H1 (cell line): ENCODE results near the gene SLIT3. TPM values are rescaled to one million over a fixed set of nuclear protein-coding genes. Genes with fewer than 3 reads are reported as not detected.

ENCODE experiments used
- CTCF ChIA-PET: fragments of 300-600 bp; sonication (Branson Sonifier 250); formaldehyde crosslinking; loops from one replicate; lab custom pipeline; 2021; ENCODE audit not compliant: partially characterized antibody; lab: Charles Lee
- POLR2A ChIA-PET: fragments of 300-600 bp; sonication (Branson Sonifier 250); formaldehyde crosslinking; loops from one replicate; lab custom pipeline; 2021; ENCODE audit warnings: inconsistent platforms; ENCODE audit not compliant: partially characterized antibody; lab: Charles Lee
- DNase-seq, 2 experiments: peaks; one replicate each; pipeline versions ENCODE4 v3.0.0 to v3.0.0-alpha.2; 2010 to 2022; ENCODE audit warnings: low spot score in 2 of 2, low read depth in 1 of 2, mixed read lengths in 1 of 2
- FAIRE-seq: peaks from 2 replicates; lab custom pipeline; 2011; peaks lifted over from hg19 to GRCh38; lab: Jason Lieb, UNC
- H2AFZ ChIP-seq: 2 replicates; pipeline ENCODE4 v1.8.1; 2012; ENCODE audit warnings: low read length, inconsistent platforms
- H2AK5ac ChIP-seq: 2 replicates; pipeline ENCODE4 v1.6.1; 2013; ENCODE audit warnings: low read depth, low read length
- H2BK120ac ChIP-seq: replicated peaks from 2 replicates; pipeline ENCODE3; 2013; ENCODE audit warnings: low read depth, low read length, inconsistent platforms
- H2BK12ac ChIP-seq: 2 replicates; pipeline ENCODE4 v1.6.1; 2013; ENCODE audit warnings: low read depth, low read length
- H2BK15ac ChIP-seq: 2 replicates; pipeline ENCODE4 v1.6.1; 2013; ENCODE audit warnings: low read length
- H2BK20ac ChIP-seq: 2 replicates; pipeline ENCODE4 v1.6.1; 2013; ENCODE audit warnings: low read length
- H2BK5ac ChIP-seq: 2 replicates; pipeline ENCODE4 v1.6.1; 2013; ENCODE audit warnings: low read depth, low read length
- H3K14ac ChIP-seq: 2 replicates; pipeline ENCODE4 v1.6.1; 2013; ENCODE audit warnings: inconsistent platforms; ENCODE audit not compliant: insufficient read length
- H3K18ac ChIP-seq: 2 replicates; pipeline ENCODE4 v1.6.1; 2013; ENCODE audit warnings: low read length; ENCODE audit errors: extremely low read depth
- H3K23ac ChIP-seq: 2 replicates; pipeline ENCODE4 v1.6.1; 2013; ENCODE audit warnings: inconsistent platforms; ENCODE audit not compliant: insufficient read length
- H3K23me2 ChIP-seq: 2 replicates; pipeline ENCODE4 v1.6.1; 2013; ENCODE audit warnings: low read depth, low read length
- H3K27ac ChIP-seq: 2 replicates; pipeline ENCODE4 v1.6.1; 2011; ENCODE audit warnings: low read depth, low read length, inconsistent platforms
- H3K27me3 ChIP-seq, 4 experiments: replicated peaks in 1 of 4; 1 replicate in 1 of 4; 2 replicates in 3 of 4; pipeline versions ENCODE4 v1.6.1 to v1.8.1; 2011 to 2013; ENCODE audit warnings: low read length in 3 of 4, mild to moderate bottlenecking in 3 of 4, inconsistent platforms in 2 of 4, mixed read lengths in 2 of 4, moderate library complexity in 1 of 4; ENCODE audit not compliant: control insufficient read depth in 3 of 4, insufficient read depth in 3 of 4; ENCODE audit errors: extremely low read depth in 1 of 4
- H3K36me3 ChIP-seq, 4 experiments: 2 replicates each; pipeline versions ENCODE4 v1.6.1 to v1.8.1; 2011 to 2013; ENCODE audit warnings: mild to moderate bottlenecking in 4 of 4, low read length in 3 of 4, moderate library complexity in 2 of 4, control low read depth in 1 of 4, inconsistent platforms in 1 of 4; ENCODE audit not compliant: insufficient read depth in 4 of 4, control insufficient read depth in 2 of 4
- H3K4ac ChIP-seq: replicated peaks from 2 replicates; pipeline ENCODE3; 2013; ENCODE audit warnings: low read length, low read depth, mixed read lengths, inconsistent platforms; ENCODE audit not compliant: insufficient read length
- H3K4me1 ChIP-seq, 4 experiments: replicated peaks in 1 of 4; 1 replicate in 1 of 4; 2 replicates in 3 of 4; pipeline versions ENCODE4 v1.6.1 to v1.8.1; 2011 to 2013; ENCODE audit warnings: low read length in 3 of 4, inconsistent platforms in 2 of 4, mixed read lengths in 1 of 4; ENCODE audit not compliant: insufficient read depth in 4 of 4, control insufficient read depth in 3 of 4
- H3K4me2 ChIP-seq, 2 experiments: 2 replicates each; pipeline versions ENCODE4 v1.6.1 to v1.8.1; 2011 to 2013; ENCODE audit warnings: low read depth in 2 of 2, low read length in 2 of 2, control low read depth in 1 of 2, inconsistent platforms in 1 of 2, mild to moderate bottlenecking in 1 of 2; ENCODE audit not compliant: insufficient read depth in 1 of 2
- H3K4me3 ChIP-seq, 4 experiments: fragments of 200-600, 300-600 bp in 1 of 4; sonication (generic), shearing (Covaris generic), sonication (Bioruptor Twin) in 1 of 4; 2 replicates each; pipeline versions ENCODE4 v1.5.1 to v1.8.1; 2011 to 2016; ENCODE audit warnings: low read length in 4 of 4, low read depth in 3 of 4, control low read depth in 2 of 4, inconsistent platforms in 2 of 4, mild to moderate bottlenecking in 2 of 4, mixed read lengths in 1 of 4, moderate library complexity in 1 of 4; ENCODE audit not compliant: insufficient read depth in 2 of 4; ENCODE audit errors: extremely low read depth in 1 of 4
- H3K56ac ChIP-seq: replicated peaks from 2 replicates; pipeline ENCODE3; 2013; ENCODE audit warnings: low read depth, mild to moderate bottlenecking, mixed read lengths, low read length, inconsistent platforms; ENCODE audit not compliant: insufficient read length
- H3K79me1 ChIP-seq: 2 replicates; pipeline ENCODE4 v1.6.1; 2013; ENCODE audit warnings: low read depth, low read length, control low read depth
- H3K79me2 ChIP-seq, 2 experiments: 2 replicates each; pipeline versions ENCODE4 v1.6.1 to v1.8.1; 2012 to 2013; ENCODE audit warnings: low read length in 2 of 2, mild to moderate bottlenecking in 2 of 2, inconsistent platforms in 1 of 2; ENCODE audit not compliant: insufficient read depth in 2 of 2, control insufficient read depth in 1 of 2
- H3K9ac ChIP-seq, 4 experiments: replicated peaks in 1 of 4; 1 replicate in 1 of 4; 2 replicates in 3 of 4; pipeline versions ENCODE4 v1.6.1 to v1.8.1; 2011 to 2013; ENCODE audit warnings: low read depth in 3 of 4, low read length in 3 of 4, control low read depth in 2 of 4, mild to moderate bottlenecking in 2 of 4, moderate library complexity in 2 of 4, inconsistent platforms in 1 of 4; ENCODE audit errors: extremely low read depth in 1 of 4
- H3K9me3 ChIP-seq, 2 experiments: 2 replicates each; pipeline versions ENCODE4 v1.6.1 to v1.8.1; 2012 to 2013; ENCODE audit warnings: mild to moderate bottlenecking in 2 of 2, moderate library complexity in 2 of 2, control low read depth in 1 of 2, inconsistent platforms in 1 of 2, low read depth in 1 of 2, low read length in 1 of 2, mixed read lengths in 1 of 2; ENCODE audit not compliant: insufficient read depth in 2 of 2
- H4K20me1 ChIP-seq, 2 experiments: replicated peaks in 1 of 2; 2 replicates each; pipeline versions ENCODE3 to v1.8.1; 2011 to 2013; ENCODE audit warnings: inconsistent platforms in 2 of 2, low read length in 2 of 2, mild to moderate bottlenecking in 1 of 2; ENCODE audit not compliant: insufficient read depth in 2 of 2, control insufficient read depth in 1 of 2
- H4K5ac ChIP-seq: 2 replicates; pipeline ENCODE4 v1.6.1; 2013; ENCODE audit warnings: low read length, low read depth, mixed read lengths, inconsistent platforms; ENCODE audit not compliant: insufficient read length
- H4K8ac ChIP-seq: 2 replicates; pipeline ENCODE4 v1.8.0; 2013; ENCODE audit warnings: mild to moderate bottlenecking, moderate library complexity, low read length, inconsistent platforms; ENCODE audit not compliant: insufficient read depth; ENCODE audit errors: extremely low read depth
- H4K91ac ChIP-seq: replicated peaks from 2 replicates; pipeline ENCODE3; 2013; ENCODE audit warnings: low read length, mixed read lengths, inconsistent platforms; ENCODE audit not compliant: insufficient read length
- ASH2L ChIP-seq: fragments of 200-600, 300-600 bp; sonication (generic); IDR thresholded peaks from one replicate; pipeline ENCODE4 v1.7.1; 2017; ENCODE audit warnings: low read length
- BCL11A ChIP-seq, 2 experiments: IDR thresholded peaks; one replicate each; pipeline ENCODE4 v1.6.1; 2011; ENCODE audit warnings: low read depth in 2 of 2, low read length in 2 of 2, mild to moderate bottlenecking in 2 of 2
- CTBP2 ChIP-seq: IDR thresholded peaks from 2 replicates; pipeline ENCODE4 v1.7.0; 2011; ENCODE audit warnings: borderline replicate concordance, mild to moderate bottlenecking, moderate library complexity, mixed read lengths, low read length; ENCODE audit not compliant: insufficient read depth, insufficient read length
- EZH2 ChIP-seq: fragments of 200-600 bp; sonication (generic); IDR thresholded peaks from 2 replicates; pipeline ENCODE4 v1.7.1; 2012; ENCODE audit warnings: low read depth, mild to moderate bottlenecking, moderate library complexity, low read length, inconsistent platforms; ENCODE audit not compliant: severe bottlenecking
- MAFK ChIP-seq: IDR thresholded peaks from 2 replicates; pipeline ENCODE4 v1.6.1; 2012; ENCODE audit warnings: low read depth, mild to moderate bottlenecking, improper control_type of control experiment, low read length
- RAD21 ChIP-seq, 2 experiments: IDR thresholded peaks in 1 of 2; conservative IDR thresholded peaks in 1 of 2; 2 replicates each; pipeline ENCODE4 v1.6.1; 2011; ENCODE audit warnings: low read depth in 2 of 2, low read length in 2 of 2, improper control_type of control experiment in 1 of 2, inconsistent platforms in 1 of 2, mild to moderate bottlenecking in 1 of 2, moderate library complexity in 1 of 2
- RBBP5 ChIP-seq: IDR thresholded peaks from 2 replicates; pipeline ENCODE4 v1.7.1; 2012; ENCODE audit warnings: low read depth, mild to moderate bottlenecking, inconsistent platforms, low read length, moderate library complexity, borderline replicate concordance
- SIX5 ChIP-seq: IDR thresholded peaks from 2 replicates; pipeline ENCODE4 v1.6.1; 2011; ENCODE audit warnings: mild to moderate bottlenecking, low read depth, low read length
- TBP ChIP-seq: IDR thresholded peaks from 2 replicates; pipeline ENCODE4 v1.6.1; 2011; ENCODE audit warnings: low read depth, low read length, improper control_type of control experiment
- WGBS, 2 experiments: shearing (Covaris generic) in 1 of 2; methylation state at CpG; one replicate each; pipeline versions ENCODE4 v1.1.6 to v1.1.7; 2013 to 2015; ENCODE audit warnings: low lambda C conversion rate in 2 of 2, mixed read lengths in 2 of 2, inconsistent platforms in 1 of 2, low coverage in 1 of 2, missing lambda C conversion rate in 1 of 2; ENCODE audit not compliant: insufficient replicate concordance in 2 of 2, insufficient coverage in 1 of 2, insufficient read length in 1 of 2; ENCODE audit errors: extremely low coverage in 1 of 2, missing lambda C conversion rate in 1 of 2; 5-methylcytosine and 5-hydroxymethylcytosine counted together
- long read RNA-seq, 2 experiments: library from RNA in 1 of 2; library from capped mRNA in 1 of 2; stranded (forward); transcript quantifications; one replicate each; pipeline ENCODE4 v2.0.0, GENCODE V29; 2021; ENCODE audit warnings: inconsistent platforms in 1 of 2
- polyA minus RNA-seq, 3 experiments: library from RNA; depleted of rRNA, polyadenylated mRNA; stranded (reverse); fragments of >200 nt; gene quantifications; 1 replicate in 2 of 3; 2 replicates in 1 of 3; pipeline ENCODE4 v1.2.3, GENCODE V29; 2011
- polyA plus RNA-seq, 7 experiments: library from polyadenylated mRNA; depleted of rRNA in 3 of 7; stranded (reverse) in 5 of 7; unstranded in 2 of 7; fragments of >200 nt in 5 of 7; fragments of 200-250 nt in 2 of 7; gene quantifications; 1 replicate in 5 of 7; 2 replicates in 1 of 7; 4 replicates in 1 of 7; pipeline versions ENCODE4 v1.2.1 to v1.2.3, GENCODE V29; 2011 to 2013; ENCODE audit warnings: missing spikeins in 2 of 7, mixed read lengths in 2 of 7
- total RNA-seq: library from RNA; stranded (reverse); fragmentation: NEBNext Ultra II Directional; extraction: Animal tissue kit (Norgen Biotek cat#: 25700); gene quantifications from 2 replicates; pipeline ENCODE4 v1.2.1, GENCODE V29; 2021

Gene SLIT3
- 0.86 and 1.1 TPM in 2 replicates for total RNA-seq
- polyA plus RNA-seq (2011; rRNA removed): 1.2 and 2.0 TPM in 2 replicates
- polyA plus RNA-seq (2011; cell fraction: cytosol; rRNA removed): 0.84 TPM
- polyA plus RNA-seq (2011; cell fraction: nucleus; rRNA removed): 1.8 TPM
- 0.98 to 1.5 TPM (median 1.2 TPM) in 4 replicates for polyA plus RNA-seq (2012, experiment 1 of 2)
- 0.45 TPM for polyA plus RNA-seq (2012, experiment 2 of 2)
- polyA plus RNA-seq (2013, experiment 1 of 2): 1.0 TPM
- 0.83 TPM for polyA plus RNA-seq (2013, experiment 2 of 2)
- polyA minus RNA-seq (2011; rRNA and poly(A)+ RNA removed): 1.9 and 2.0 TPM in 2 replicates
- polyA minus RNA-seq (2011; cell fraction: cytosol; rRNA and poly(A)+ RNA removed): 1.0 TPM
- 3.8 TPM for polyA minus RNA-seq (2011; cell fraction: nucleus; rRNA and poly(A)+ RNA removed)
- long read RNA-seq, experiment 1: 0 reads
- long read RNA-seq, experiment 2: 0 reads

DNA sequence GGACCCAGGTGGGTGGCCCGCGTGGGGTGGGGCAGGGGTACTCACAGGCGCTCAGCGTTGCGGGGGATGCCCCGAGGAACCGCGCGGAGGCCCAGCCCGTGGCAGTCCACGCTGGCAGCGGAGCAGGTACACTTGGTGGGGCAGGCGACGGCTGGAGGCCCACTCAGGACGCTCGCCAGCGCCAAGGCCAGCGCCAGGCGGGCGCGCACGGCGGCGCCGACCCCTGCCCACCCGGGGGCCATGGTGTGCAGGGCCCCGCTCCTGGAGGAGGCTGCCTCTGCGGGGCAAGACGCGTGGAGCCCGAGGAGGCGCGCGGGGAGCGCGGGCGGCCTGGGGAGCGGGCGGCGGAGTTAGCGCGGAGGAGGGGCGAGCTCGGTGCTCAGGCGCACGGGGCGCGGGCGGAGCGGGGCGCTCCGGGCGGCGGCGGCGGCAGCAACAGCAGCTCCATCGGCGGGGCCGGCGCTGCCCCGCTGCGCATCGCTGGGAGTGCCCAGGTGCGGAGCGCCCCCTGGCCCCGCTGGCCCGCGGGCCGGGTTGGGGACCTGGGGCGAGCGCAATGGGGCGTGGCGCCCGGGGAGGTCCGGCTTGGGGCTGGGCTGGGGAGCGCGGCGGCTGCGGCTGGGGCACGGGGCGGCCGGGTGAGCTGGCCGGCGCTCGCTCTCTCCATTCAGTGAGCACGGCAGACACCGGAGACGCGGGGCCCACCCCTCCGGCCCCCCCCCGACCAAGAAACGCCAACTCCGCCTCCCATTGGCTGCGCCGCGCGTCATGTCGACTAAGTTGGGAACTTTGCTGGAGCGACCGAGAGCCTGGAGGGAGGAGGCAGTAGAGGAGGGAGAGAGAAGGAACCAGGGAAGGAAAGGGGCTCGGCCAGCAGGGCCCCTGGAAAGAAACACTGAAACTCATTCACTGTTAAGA, at the start of gene SLIT3:
Gene SLIT3, minus strand, starts transcription at position 672 of the 918 bp plus-strand sequence. Its CDS starts 430 bp downstream, at position 242.
- no peaks in the 10 kb centered on the region for H3K79me2 ChIP-seq
- H2AK5ac ChIP-seq: no peak within 1 kb of the TSS
- H4K91ac ChIP-seq: no peak within 1 kb of the TSS
- H4K20me1 ChIP-seq: no peaks in the 10 kb centered on the region
- no peak within 1 kb of the TSS for H2BK5ac ChIP-seq
- no peaks in the 10 kb centered on the region for H3K36me3 ChIP-seq
- no peak within 1 kb of the TSS for H3K4ac ChIP-seq
- no peaks in the 10 kb centered on the region for H3K9me3 ChIP-seq
- no peak within 1 kb of the TSS for H3K14ac ChIP-seq
- H3K23ac ChIP-seq: no peak within 1 kb of the TSS
- H2AFZ ChIP-seq: no peak within 1 kb of the TSS
- H2BK15ac ChIP-seq: no peak within 1 kb of the TSS
- peaks cover 5 to 12% (median 7%) of the 10 kb centered on the region in 4 experiments; a peak in 6 of 7 replicates for H3K4me1 ChIP-seq
- H4K8ac ChIP-seq: peak within 1 kb of the TSS; percentile 37
- H2BK12ac ChIP-seq: no peak within 1 kb of the TSS
- H2BK20ac ChIP-seq: no peak within 1 kb of the TSS
- no peaks in the 10 kb centered on the region for H3K79me1 ChIP-seq
- H3K27me3 ChIP-seq: peaks cover 7 to 41% (median 32%) of the 10 kb centered on the region in 4 experiments
- ChIA-PET POLR2A (no interaction called here), CTCF (interaction anchor here (0.9 to 5.2 kb wide), 19 partner anchors 8 to 352 kb away, joined by 3 to 33 read pairs (median 5); no protein-coding TSS in a partner anchor)
- H3K27ac ChIP-seq: no peak within 1 kb of the TSS
- peak within 1 kb of the TSS; percentile 34 to 69 (median 40) for H3K4me3 ChIP-seq
- no peak within 1 kb of the TSS for H3K56ac ChIP-seq
- no peak within 1 kb of the TSS for H3K18ac ChIP-seq
- FAIRE-seq (no peak), DNase-seq (peak; percentile 38 to 76)
- no peak within 1 kb of the TSS for H3K9ac ChIP-seq
- H3K23me2 ChIP-seq: peaks cover 11% of the 10 kb centered on the region
- no peak within 1 kb of the TSS for H2BK120ac ChIP-seq
- no peak within 1 kb of the TSS for H4K5ac ChIP-seq
- H3K4me2 ChIP-seq: peak within 1 kb of the TSS; percentile 77 to 87
- WGBS, 2 experiments: 3% methylated on average over 30 of the region's 101 CpGs; no CpG with 5 or more reads in 1 of the 2 experiments
- TF ChIP-seq RBBP5 (no peak), TBP (no peak), CTBP2 (no peak), SIX5 (no peak), EZH2 (no peak), MAFK (no peak), BCL11A (IDR thresholded peaks at IDR 0.05; ENCODE audit: low read depth in 2 of 2, low read length in 2 of 2) (no peak), RAD21 (IDR thresholded peaks at IDR 0.05 in 1 of 2, conservative IDR thresholded peaks at IDR 0.05 in 1 of 2; ENCODE audit: low read depth in 2 of 2, low read length in 2 of 2) (peak in 1 of 2 experiments; percentile 16; a peak in 1 of 4 replicates), ASH2L (no peak)
